Liver (tissue), 9 donors: ENCODE results near the gene CLK3. TPM values are rescaled to one million over a fixed set of nuclear protein-coding genes. Genes with fewer than 3 reads are reported as not detected.

Experiments
- DNase-seq: peaks from one replicate; pipeline ENCODE4 v3.0.0-alpha.2; 2017; ENCODE audit warnings: low spot score
- H3K27ac ChIP-seq, 2 donors: one replicate each; pipeline ENCODE4 v1.7.0; 2013; ENCODE audit warnings: inconsistent platforms in 2 of 2, low read length in 2 of 2, control low read depth in 1 of 2, low read depth in 1 of 2, mild to moderate bottlenecking in 1 of 2
- H3K27me3 ChIP-seq, 4 donors: one replicate each; pipeline versions ENCODE4 v1.6.1 to v1.7.0; 2013; ENCODE audit warnings: low read length in 3 of 4, inconsistent platforms in 1 of 4, mild to moderate bottlenecking in 1 of 4, moderate library complexity in 1 of 4; ENCODE audit not compliant: control insufficient read depth in 4 of 4, insufficient read depth in 4 of 4
- H3K36me3 ChIP-seq, 4 donors: one replicate each; pipeline versions ENCODE4 v1.6.1 to v1.7.0; 2013; ENCODE audit warnings: low read length in 3 of 4, mild to moderate bottlenecking in 3 of 4, low read depth in 1 of 4, moderate library complexity in 1 of 4; ENCODE audit not compliant: control insufficient read depth in 4 of 4, insufficient read depth in 3 of 4
- H3K4me1 ChIP-seq, 4 donors: one replicate each; pipeline versions ENCODE4 v1.6.1 to v1.7.0; 2013; ENCODE audit warnings: low read length in 3 of 4, mild to moderate bottlenecking in 3 of 4, moderate library complexity in 1 of 4; ENCODE audit not compliant: control insufficient read depth in 4 of 4, insufficient read depth in 4 of 4
- H3K4me3 ChIP-seq, 3 donors: one replicate each; pipeline versions ENCODE4 v1.6.1 to v1.7.0; 2013; ENCODE audit warnings: low read length in 3 of 3, control low read depth in 1 of 3, low read depth in 1 of 3, mild to moderate bottlenecking in 1 of 3
- H3K9ac ChIP-seq, 2 donors: one replicate each; pipeline ENCODE4 v1.7.0; 2013; ENCODE audit warnings: low read length in 2 of 2, mild to moderate bottlenecking in 2 of 2, moderate library complexity in 2 of 2, control low read depth in 1 of 2, low read depth in 1 of 2
- H3K9me3 ChIP-seq, 4 donors: one replicate each; pipeline versions ENCODE4 v1.6.1 to v1.7.0; 2013; ENCODE audit warnings: low read length in 3 of 4; ENCODE audit not compliant: control insufficient read depth in 4 of 4
- CTCF ChIP-seq: fragments of 150-350 bp; IDR thresholded peaks from 2 replicates; pipeline ENCODE4 v1.5.1; 2017; ENCODE audit warnings: improper control_type of control experiment, low read depth, low read length; ENCODE audit not compliant: missing input control
- EGR1 ChIP-seq, 2 donors: IDR thresholded peaks; 2 replicates each; pipeline ENCODE4 v1.6.1; 2016 to 2018; ENCODE audit warnings: antibody characterized with exemption in 2 of 2, low read depth in 2 of 2
- FOXA1 ChIP-seq: IDR thresholded peaks from 2 replicates; pipeline ENCODE4 v1.6.1; 2016; ENCODE audit warnings: antibody characterized with exemption
- FOXA2 ChIP-seq: IDR thresholded peaks from 2 replicates; pipeline ENCODE4 v1.6.1; 2016; ENCODE audit warnings: antibody characterized with exemption
- GABPA ChIP-seq, 2 donors: IDR thresholded peaks in 1 of 2; conservative IDR thresholded peaks in 1 of 2; 2 replicates each; pipeline ENCODE4 v1.6.1; 2016; ENCODE audit warnings: antibody characterized with exemption in 2 of 2, mild to moderate bottlenecking in 1 of 2, moderate library complexity in 1 of 2
- HNF4A ChIP-seq, 2 donors: conservative IDR thresholded peaks; 2 replicates each; pipeline ENCODE4 v1.6.1; 2016; ENCODE audit warnings: antibody characterized with exemption in 2 of 2, mild to moderate bottlenecking in 2 of 2
- HNF4G ChIP-seq: IDR thresholded peaks from 2 replicates; pipeline ENCODE4 v1.6.1; 2016; ENCODE audit warnings: antibody characterized with exemption
- JUND ChIP-seq, 2 donors: IDR thresholded peaks; 2 replicates each; pipeline ENCODE4 v1.6.1; 2016; ENCODE audit warnings: antibody characterized with exemption in 2 of 2
- NR2F2 ChIP-seq: IDR thresholded peaks from 2 replicates; pipeline ENCODE4 v1.6.1; 2016; ENCODE audit warnings: antibody characterized with exemption
- RAD21 ChIP-seq, 2 donors: IDR thresholded peaks; 2 replicates each; pipeline ENCODE4 v1.6.1; 2016; ENCODE audit warnings: antibody characterized with exemption in 2 of 2, mild to moderate bottlenecking in 2 of 2
- REST ChIP-seq: IDR thresholded peaks from 2 replicates; pipeline ENCODE4 v1.6.1; 2016; ENCODE audit warnings: antibody characterized with exemption, mild to moderate bottlenecking
- RXRA ChIP-seq, 2 donors: IDR thresholded peaks; 2 replicates each; pipeline ENCODE4 v1.6.1; 2017 to 2018; ENCODE audit warnings: antibody characterized with exemption in 2 of 2, mild to moderate bottlenecking in 1 of 2
- SP1 ChIP-seq: IDR thresholded peaks from 2 replicates; pipeline ENCODE4 v1.6.1; 2018; ENCODE audit warnings: antibody characterized with exemption, mild to moderate bottlenecking
- TAF1 ChIP-seq: conservative IDR thresholded peaks from 2 replicates; pipeline ENCODE4 v1.6.1; 2016; ENCODE audit warnings: antibody characterized with exemption, mild to moderate bottlenecking
- YY1 ChIP-seq: IDR thresholded peaks from 2 replicates; pipeline ENCODE4 v1.6.1; 2016; ENCODE audit warnings: antibody characterized with exemption, mild to moderate bottlenecking
- ZBTB33 ChIP-seq: IDR thresholded peaks from 2 replicates; pipeline ENCODE4 v1.6.1; 2016; ENCODE audit warnings: antibody characterized with exemption
- WGBS: extraction: QIAGEN DNeasy Blood & Tissue Kit; methylation state at CpG from one replicate; pipeline ENCODE4 v1.1.7; 2013; 5-methylcytosine and 5-hydroxymethylcytosine counted together
- polyA plus RNA-seq, 2 donors: library from polyadenylated mRNA; stranded (reverse) in 1 of 2; unstranded in 1 of 2; fragments of 200-250 nt in 1 of 2; fragments of >200 nt in 1 of 2; fragmentation: Nextera tagmentation in 1 of 2; extraction: Ambion mirVana in 1 of 2; gene quantifications; one replicate each; pipeline versions ENCODE4 v1.2.1 to v1.2.3, GENCODE V29; 2013 to 2015
- total RNA-seq, 2 donors: library from RNA; depleted of rRNA; stranded (reverse); fragments of >200 nt; gene quantifications; one replicate each; pipeline ENCODE4 v1.2.3, GENCODE V29; 2014
- TF ChIP-seq, protein P1 (sequence below): IDR thresholded peaks from 2 replicates; pipeline ENCODE4 v1.6.1; 2016; ENCODE audit warnings: antibody characterized with exemption
- TF ChIP-seq, protein P2 (sequence below): IDR thresholded peaks from 2 replicates; pipeline ENCODE4 v1.6.1; 2016; ENCODE audit warnings: antibody characterized with exemption
- donor health status: healthy.
- donor health status: healthy.
- donor health status: healthy.
- donor health status: healthy.
- donor health status: healthy.

Gene CLK3
- total and polyA plus RNA-seq, 4 donors, result 20.1 to 66.8 (median 28.4) TPM

DNA sequence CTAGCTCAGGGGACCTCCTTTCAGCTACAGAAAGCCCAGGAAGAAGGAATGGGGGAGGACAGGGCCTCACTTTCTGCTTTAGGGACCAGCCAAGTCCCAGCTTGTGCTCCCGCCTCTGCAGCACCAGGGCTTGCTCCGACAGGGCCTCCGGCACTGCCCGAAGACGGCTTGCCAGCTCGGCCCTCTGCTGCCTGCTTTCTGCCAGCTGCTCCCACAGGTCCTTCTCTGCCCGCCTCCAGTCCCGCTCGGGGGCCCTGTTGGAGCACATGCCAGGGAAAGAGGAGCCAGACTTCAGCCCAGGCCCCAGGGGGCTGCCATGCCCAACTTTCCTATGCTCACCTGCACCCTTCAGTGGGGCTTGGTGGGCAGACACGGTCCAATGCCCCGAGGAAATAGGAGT, 4.3 kb upstream of the CLK3 start:
- WGBS, result 93% methylated on average over 11 of the region's 11 CpGs
- Histone ChIP-seq H3K27me3 (no peaks in the 10 kb centered on the region), H3K36me3 (no peaks in the 10 kb centered on the region), H3K4me3 (no peak overlapping the region), H3K4me1 (peaks cover 0 to 6% (median 3%) of the 10 kb centered on the region in 4 donors), H3K9ac (no peak overlapping the region), H3K27ac (no peak overlapping the region), H3K9me3 (no peaks in the 10 kb centered on the region)
- TF ChIP-seq YY1, result no peak
- TF ChIP-seq JUND (IDR thresholded peaks at IDR 0.05), result no peak
- TF ChIP-seq RAD21 (IDR thresholded peaks at IDR 0.05), result no peak
- TF ChIP-seq RXRA (IDR thresholded peaks at IDR 0.05), result no peak
- no peak for TF ChIP-seq EGR1 (IDR thresholded peaks at IDR 0.05; ENCODE audit: low read depth in 2 of 2)
- TF ChIP-seq, protein P1, sequence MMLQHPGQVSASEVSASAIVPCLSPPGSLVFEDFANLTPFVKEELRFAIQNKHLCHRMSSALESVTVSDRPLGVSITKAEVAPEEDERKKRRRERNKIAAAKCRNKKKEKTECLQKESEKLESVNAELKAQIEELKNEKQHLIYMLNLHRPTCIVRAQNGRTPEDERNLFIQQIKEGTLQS, result no peak
- TF ChIP-seq FOXA2, result no peak
- no peak for TF ChIP-seq CTCF
- no peak for TF ChIP-seq FOXA1
- TF ChIP-seq, protein P2, sequence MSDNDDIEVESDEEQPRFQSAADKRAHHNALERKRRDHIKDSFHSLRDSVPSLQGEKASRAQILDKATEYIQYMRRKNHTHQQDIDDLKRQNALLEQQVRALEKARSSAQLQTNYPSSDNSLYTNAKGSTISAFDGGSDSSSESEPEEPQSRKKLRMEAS, result no peak
- TF ChIP-seq HNF4A (conservative IDR thresholded peaks at IDR 0.05), result no peak
- no peak for TF ChIP-seq GABPA (IDR thresholded peaks at IDR 0.05 in 1 of 2, conservative IDR thresholded peaks at IDR 0.05 in 1 of 2)
- TF ChIP-seq HNF4G, result no peak
- no peak for TF ChIP-seq REST
- no peak for TF ChIP-seq NR2F2
- no peak for TF ChIP-seq TAF1
- TF ChIP-seq SP1, result no peak
- TF ChIP-seq ZBTB33, result no peak
- DNase-seq, result no peak
